GM18858 (cell line): ENCODE data around the gene SYTL2.
"Not testable (repeated sequence)": the region's sequence is repeated elsewhere in the genome, so short reads cannot be mapped to it uniquely, and the experiment has no call there.

Experiments used
- ATAC-seq: cut with Tn5 transposase; IDR thresholded peaks from one replicate; pipeline ENCODE4 v1.9.1; 2021; ENCODE audit not compliant: unreplicated experiment

Gene SYTL2

GRCh38 chr11:85663753-85664614, 147.0 kb downstream of the SYTL2 start:
- peak; percentile 56 for ATAC-seq

GRCh38 chr11:85663080-85663752, 147.7 kb downstream of the SYTL2 start:
- ATAC-seq: no peak

GRCh38 chr11:85661972-85662664, 148.8 kb downstream of the SYTL2 start:
- no peak for ATAC-seq

- ATAC-seq: no peak
Observed at GRCh38 chr11:85658180-85658579, 152.8 kb downstream of the SYTL2 start.

GRCh38 chr11:85656777-85657176, 154.2 kb downstream of the SYTL2 start:
- no peak for ATAC-seq

- ATAC-seq: not testable (repeated sequence)
Observed at GRCh38 chr11:85654343-85654742, 156.6 kb downstream of the SYTL2 start.

GRCh38 chr11:85652786-85653447, 158.0 kb downstream of the SYTL2 start:
- ATAC-seq: no peak

GRCh38 chr11:85651118-85651517, 159.8 kb downstream of the SYTL2 start:
- ATAC-seq: no peak

GRCh38 chr11:85647604-85648299, 163.2 kb downstream of the SYTL2 start, which contains the start of gene TMEM126A:
Gene TMEM126A, plus strand, starts transcription at chr11:85647967. Its CDS starts 2,289 bp downstream, at chr11:85650256.
- peak; percentile 98 for ATAC-seq

- ATAC-seq: peak; percentile 2
Observed at GRCh38 chr11:85647078-85647477, 163.9 kb downstream of the SYTL2 start.
